ENCODE measurements around the gene PTCHD4.

DNA sequence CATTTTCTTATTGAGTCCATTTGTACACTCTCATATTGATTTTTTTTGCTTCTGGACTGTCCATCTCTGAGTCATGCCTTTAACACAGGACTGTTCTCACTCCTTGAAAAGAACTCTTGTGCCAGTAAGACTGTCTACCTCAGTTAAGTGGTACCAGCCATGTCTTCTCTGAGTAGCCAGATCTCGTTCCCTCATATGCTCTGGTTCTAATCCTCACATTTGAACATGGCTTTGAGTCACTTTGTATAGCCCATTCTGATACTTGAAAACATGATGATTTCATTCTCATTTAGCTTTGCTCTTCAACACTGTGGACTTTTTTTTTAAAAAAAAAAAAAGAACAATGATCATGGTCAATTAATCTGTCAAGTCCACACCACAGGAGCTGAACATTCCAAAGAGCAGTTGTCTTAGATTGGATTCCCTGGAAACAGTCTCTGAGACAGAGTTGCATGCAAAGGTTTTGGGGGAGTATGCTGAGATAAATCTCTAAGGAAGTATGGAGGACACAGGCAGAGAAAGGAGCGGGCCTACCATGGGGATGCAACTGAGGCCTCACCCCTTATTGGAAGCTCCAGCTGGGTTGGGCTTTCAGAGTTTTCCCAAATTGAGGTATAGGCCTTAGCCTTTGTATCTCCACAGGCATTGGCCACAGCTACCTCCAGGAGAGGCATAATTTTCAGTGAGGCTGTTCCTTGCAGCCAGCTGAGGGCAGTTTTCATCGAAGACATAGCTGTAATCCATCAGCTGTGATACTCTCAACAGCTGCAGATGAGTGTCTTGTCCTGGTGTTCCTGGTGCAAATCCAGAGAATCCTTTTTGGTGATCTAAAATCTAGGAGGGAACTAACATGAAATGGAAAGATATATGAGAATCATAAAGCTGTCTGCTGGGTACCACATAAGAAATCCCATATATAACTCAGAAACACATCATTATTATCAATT, 6.0 kb upstream of the PTCHD4 start:
- TF ChIP-seq CTCF (IDR thresholded peaks at IDR 0.05): no peak
- no peak for TF ChIP-seq EP300 (IDR thresholded peaks at IDR 0.05)
- TF ChIP-seq POLR2A (IDR thresholded peaks at IDR 0.05): no peak

All from tibial nerve (tissue), 4 donors.